ENCODE measurements around the gene KCNRG. TPM values are rescaled to one million over a fixed set of nuclear protein-coding genes. Genes with fewer than 3 reads are reported as not detected.
"Not testable (repeated sequence)": the region's sequence is repeated elsewhere in the genome, so short reads cannot be mapped to it uniquely, and the experiment has no call there.

The KCNRG gene
- total RNA-seq, 2 donors from 2014 or later: 0.30 to 0.40 TPM

- no peak overlapping the region for H3K9ac ChIP-seq (ENCODE audit: low read depth in 2 of 2, low read length in 2 of 2)
- H3K27ac ChIP-seq: no peak overlapping the region
- no peaks in the 10 kb centered on the region for H3K36me3 ChIP-seq
- DNase-seq: no peak
- H3K9me3 ChIP-seq: no peaks in the 10 kb centered on the region
- no peak for TF ChIP-seq CTCF (IDR thresholded peaks at IDR 0.05)
- no peaks in the 10 kb centered on the region for H3K27me3 ChIP-seq
- intact Hi-C loops (cut with DNase I): loop anchor here (5.0 to 10.0 kb wide), 4 partner anchors 557 to 1094 kb away; no protein-coding TSS in a partner anchor
- H3K4me1 ChIP-seq: no peaks in the 10 kb centered on the region
- H3K4me3 ChIP-seq: no peak overlapping the region
These were observed 37.3 kb upstream of the KCNRG start for GRCh38 chr13:49977992-49978391.

GRCh38 chr13:49980266-49980665 is 35.0 kb upstream of the KCNRG start:
- Histone ChIP-seq H3K27me3 (no peaks in the 10 kb centered on the region), H3K9ac (ENCODE audit: low read depth in 2 of 2, low read length in 2 of 2) (no peak overlapping the region), H3K4me3 (no peak overlapping the region), H3K36me3 (no peaks in the 10 kb centered on the region), H3K27ac (no peak overlapping the region), H3K9me3 (no peaks in the 10 kb centered on the region), H3K4me1 (no peaks in the 10 kb centered on the region)
- no peak for TF ChIP-seq CTCF (IDR thresholded peaks at IDR 0.05)
- no peak for DNase-seq
- intact Hi-C loops (cut with DNase I): no loop called here

- no peaks in the 10 kb centered on the region for H3K36me3 ChIP-seq
- no peak overlapping the region for H3K27ac ChIP-seq
- TF ChIP-seq CTCF (IDR thresholded peaks at IDR 0.05): no peak
- no peak overlapping the region for H3K4me3 ChIP-seq
- H3K27me3 ChIP-seq: no peaks in the 10 kb centered on the region
- H3K9ac ChIP-seq (ENCODE audit: low read depth in 2 of 2, low read length in 2 of 2): no peak overlapping the region
- no peaks in the 10 kb centered on the region for H3K9me3 ChIP-seq
- DNase-seq: no peak
- intact Hi-C loops (cut with DNase I): no loop called here
- no peaks in the 10 kb centered on the region for H3K4me1 ChIP-seq
These were observed 30.1 kb upstream of the KCNRG start for GRCh38 chr13:49985129-49985528.

GRCh38 chr13:49986471-49986870 is 28.8 kb upstream of the KCNRG start:
- no peaks in the 10 kb centered on the region for H3K27me3 ChIP-seq
- H3K36me3 ChIP-seq: no peaks in the 10 kb centered on the region
- H3K4me1 ChIP-seq: no peaks in the 10 kb centered on the region
- H3K27ac ChIP-seq: no peak overlapping the region
- no peaks in the 10 kb centered on the region for H3K9me3 ChIP-seq
- no peak for DNase-seq
- TF ChIP-seq CTCF (IDR thresholded peaks at IDR 0.05): no peak
- no peak overlapping the region for H3K4me3 ChIP-seq
- H3K9ac ChIP-seq (ENCODE audit: low read depth in 2 of 2, low read length in 2 of 2): no peak overlapping the region
- intact Hi-C loops (cut with DNase I): no loop called here

- H3K9me3 ChIP-seq; DNase-seq; H3K9ac ChIP-seq (ENCODE audit: low read depth in 2 of 2, low read length in 2 of 2); H3K4me3 ChIP-seq; H3K4me1 ChIP-seq; H3K27me3 ChIP-seq; H3K27ac ChIP-seq; H3K36me3 ChIP-seq: not testable (repeated sequence)
- intact Hi-C loops (cut with DNase I): loop anchor here (10.0 kb wide), 1 partner anchor 534 kb away; no protein-coding TSS in a partner anchor
These were observed 24.6 kb upstream of the KCNRG start for GRCh38 chr13:49990612-49991011.

GRCh38 chr13:49993111-49993510 is 22.1 kb upstream of the KCNRG start:
- intact Hi-C loops (cut with DNase I): loop anchor here (10.0 kb wide), 1 partner anchor 532 kb away; no protein-coding TSS in a partner anchor
- DNase-seq: no peak
- Histone ChIP-seq H3K36me3 (no peaks in the 10 kb centered on the region), H3K9me3 (no peaks in the 10 kb centered on the region), H3K27me3 (no peaks in the 10 kb centered on the region), H3K27ac (no peak overlapping the region), H3K4me1 (no peaks in the 10 kb centered on the region), H3K4me3 (no peak overlapping the region), H3K9ac (ENCODE audit: low read depth in 2 of 2, low read length in 2 of 2) (no peak overlapping the region)
- no peak for TF ChIP-seq CTCF (IDR thresholded peaks at IDR 0.05)

All from colonic mucosa (tissue), 4 donors.